ENCODE results near the gene DMD.

DMD gene

DNA sequence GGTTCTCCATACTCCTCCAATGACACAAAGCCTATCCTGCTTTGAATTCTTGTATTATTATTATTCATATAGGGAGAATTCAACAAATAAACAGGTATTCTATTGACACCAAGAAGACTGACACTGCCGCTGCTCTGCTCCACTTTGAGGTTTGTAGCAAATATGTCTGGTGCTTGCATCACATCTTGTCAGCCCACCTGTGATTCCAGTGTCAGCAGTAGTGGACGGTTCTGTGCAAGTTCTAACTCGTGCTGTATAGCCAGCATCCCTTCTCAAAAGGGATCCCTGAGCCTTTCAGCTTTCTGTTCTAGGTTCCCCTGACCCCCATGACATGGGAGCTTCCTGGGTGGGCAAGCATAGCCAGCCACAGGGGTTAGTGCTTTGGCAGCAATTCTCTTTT is 1843.5 kb downstream of the DMD start:
- no peak overlapping the region for H3K4me3 ChIP-seq (ENCODE audit: low read depth, low read length)
- no peak overlapping the region for H2BK12ac ChIP-seq (ENCODE audit: low read length)
- no peak overlapping the region for H3K4ac ChIP-seq (ENCODE audit: low read depth, low read length)
- no peaks in the 10 kb centered on the region for H3K79me1 ChIP-seq (ENCODE audit: low read length)
- no peak overlapping the region for H3K23ac ChIP-seq (ENCODE audit: low read length)
- WGBS (ENCODE audit: extremely low coverage, insufficient coverage, insufficient read length), result no CpG with 5 or more reads among the region's 3 CpGs
- no peak overlapping the region for H4K91ac ChIP-seq (ENCODE audit: low read depth, low read length)
- no peak overlapping the region for H4K8ac ChIP-seq (ENCODE audit: low read depth, low read length)
- no peaks in the 10 kb centered on the region for H3K9me3 ChIP-seq (ENCODE audit: insufficient read depth, low read depth, low read length)
- H3K79me2 ChIP-seq (ENCODE audit: control insufficient read depth, insufficient read depth, low read length, poor library complexity), result no peaks in the 10 kb centered on the region
- H4K12ac ChIP-seq (ENCODE audit: low read depth, low read length), result no peak overlapping the region
- no peak for DNase-seq
- H2AFZ ChIP-seq (ENCODE audit: insufficient read depth, low read length, poor library complexity), result no peak overlapping the region
- H3K4me1 ChIP-seq (ENCODE audit: control insufficient read depth in 1 of 2, insufficient read depth in 2 of 2, low read length in 2 of 2), result no peaks in the 10 kb centered on the region
- no peak overlapping the region for H3K14ac ChIP-seq (ENCODE audit: low read length)
- no peak overlapping the region for H2AK5ac ChIP-seq (ENCODE audit: low read length)
- no peak overlapping the region for H3K9ac ChIP-seq (ENCODE audit: low read length)
- H2BK5ac ChIP-seq (ENCODE audit: low read depth, low read length, poor library complexity), result no peak overlapping the region
- H2BK120ac ChIP-seq (ENCODE audit: insufficient read depth, low read length, poor library complexity), result no peak overlapping the region
- no peak overlapping the region for H3K4me2 ChIP-seq (ENCODE audit: low read length)
- H3K27ac ChIP-seq (ENCODE audit: low read depth, low read length), result no peak overlapping the region
- H3K18ac ChIP-seq (ENCODE audit: low read length), result no peak overlapping the region
- H3K36me3 ChIP-seq (ENCODE audit: control insufficient read depth in 1 of 2, insufficient read depth in 2 of 2, low read length in 2 of 2), result no peaks in the 10 kb centered on the region
- H3K27me3 ChIP-seq (ENCODE audit: insufficient read depth, low read length), result no peaks in the 10 kb centered on the region

DNA sequence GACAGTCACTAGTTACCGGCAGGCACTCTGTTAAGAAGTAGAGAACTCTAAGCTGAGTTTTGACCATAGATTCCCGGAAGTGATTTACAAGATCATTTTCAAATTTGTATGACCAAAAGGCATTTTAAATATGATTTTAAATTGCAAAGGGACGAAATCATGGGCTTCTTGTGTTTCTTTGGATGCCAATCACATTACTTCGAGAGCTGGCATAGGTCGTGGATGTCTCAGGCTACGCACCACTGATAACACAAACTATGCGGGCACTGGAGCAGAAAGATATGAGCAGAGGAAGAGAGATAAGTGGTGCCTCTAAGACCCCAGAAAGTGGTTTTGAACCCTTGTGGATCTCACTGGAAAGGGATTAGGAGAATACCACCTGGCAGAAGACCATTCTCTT is 1845.3 kb downstream of the DMD start:
- DNase-seq, result no peak
- Histone ChIP-seq H3K9ac (ENCODE audit: low read length) (no peak overlapping the region), H2AFZ (ENCODE audit: insufficient read depth, low read length, poor library complexity) (no peak overlapping the region), H3K4ac (ENCODE audit: low read depth, low read length) (no peak overlapping the region), H4K8ac (ENCODE audit: low read depth, low read length) (no peak overlapping the region), H4K91ac (ENCODE audit: low read depth, low read length) (no peak overlapping the region), H2BK12ac (ENCODE audit: low read length) (no peak overlapping the region), H3K23ac (ENCODE audit: low read length) (no peak overlapping the region), H2BK120ac (ENCODE audit: insufficient read depth, low read length, poor library complexity) (no peak overlapping the region), H3K36me3 (ENCODE audit: control insufficient read depth in 1 of 2, insufficient read depth in 2 of 2, low read length in 2 of 2) (no peaks in the 10 kb centered on the region), H4K12ac (ENCODE audit: low read depth, low read length) (no peak overlapping the region), H3K4me3 (ENCODE audit: low read depth, low read length) (no peak overlapping the region), H3K9me3 (ENCODE audit: insufficient read depth, low read depth, low read length) (no peaks in the 10 kb centered on the region), H3K4me1 (ENCODE audit: control insufficient read depth in 1 of 2, insufficient read depth in 2 of 2, low read length in 2 of 2) (no peaks in the 10 kb centered on the region), H2AK5ac (ENCODE audit: low read length) (no peak overlapping the region), H3K79me2 (ENCODE audit: control insufficient read depth, insufficient read depth, low read length, poor library complexity) (no peaks in the 10 kb centered on the region), H3K27me3 (ENCODE audit: insufficient read depth, low read length) (no peaks in the 10 kb centered on the region), H3K79me1 (ENCODE audit: low read length) (no peaks in the 10 kb centered on the region), H3K27ac (ENCODE audit: low read depth, low read length) (no peak overlapping the region), H3K18ac (ENCODE audit: low read length) (no peak overlapping the region), H3K4me2 (ENCODE audit: low read length) (no peak overlapping the region), H3K14ac (ENCODE audit: low read length) (no peak overlapping the region), H2BK5ac (ENCODE audit: low read depth, low read length, poor library complexity) (no peak overlapping the region)
- WGBS (ENCODE audit: extremely low coverage, insufficient coverage, insufficient read length), result no CpG with 5 or more reads among the region's 7 CpGs

DNA sequence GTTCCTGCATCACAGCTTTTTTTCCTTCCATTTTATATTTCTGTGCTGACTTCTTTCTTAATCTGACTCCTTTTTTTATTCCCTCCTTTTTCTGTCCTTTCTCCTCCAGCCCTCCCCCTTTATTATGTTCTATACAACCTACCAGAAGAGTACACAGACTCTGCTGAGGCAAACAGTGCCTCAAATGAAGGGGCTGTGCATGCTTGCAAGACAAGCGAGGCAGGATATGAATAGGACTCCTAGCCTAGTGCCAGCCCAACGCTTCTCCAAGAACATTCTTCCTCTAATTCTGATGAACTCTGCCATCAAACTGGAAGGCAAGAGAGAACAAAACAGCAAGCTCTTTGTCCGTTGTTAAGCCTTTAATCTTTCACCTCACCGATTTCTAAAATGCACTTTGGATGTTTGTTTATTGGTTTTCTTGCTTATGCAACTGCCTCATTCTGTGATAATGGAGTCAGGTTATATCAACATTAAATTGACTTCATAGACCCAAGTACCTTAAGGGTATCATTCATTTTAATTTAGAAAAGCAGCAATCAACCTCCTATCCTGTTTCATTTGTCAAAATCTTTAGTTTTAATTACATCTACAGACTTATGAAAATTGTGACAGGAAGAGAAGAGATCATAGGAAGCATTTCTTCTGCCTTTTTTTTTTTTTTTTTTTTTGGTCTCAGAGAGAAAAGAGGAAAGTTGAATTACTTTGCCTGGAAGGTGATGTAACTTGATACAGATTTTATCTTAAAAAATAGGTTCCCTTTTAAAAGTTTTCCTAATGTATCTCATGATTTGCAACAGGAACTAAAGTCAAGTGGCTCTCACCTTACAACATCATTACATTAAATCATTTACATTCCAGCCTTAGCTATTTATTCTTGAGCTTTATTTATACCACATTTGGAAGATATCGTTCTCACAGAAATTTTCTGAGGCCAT is 1854.8 kb downstream of the DMD start:
- H3K9ac ChIP-seq (ENCODE audit: low read length), result no peak overlapping the region
- no peaks in the 10 kb centered on the region for H3K79me2 ChIP-seq (ENCODE audit: control insufficient read depth, insufficient read depth, low read length, poor library complexity)
- H4K91ac ChIP-seq (ENCODE audit: low read depth, low read length), result no peak overlapping the region
- H3K23ac ChIP-seq (ENCODE audit: low read length), result no peak overlapping the region
- H2BK5ac ChIP-seq (ENCODE audit: low read depth, low read length, poor library complexity), result no peak overlapping the region
- H3K14ac ChIP-seq (ENCODE audit: low read length), result no peak overlapping the region
- H3K36me3 ChIP-seq (ENCODE audit: control insufficient read depth in 1 of 2, insufficient read depth in 2 of 2, low read length in 2 of 2), result no peaks in the 10 kb centered on the region
- no peak overlapping the region for H3K27ac ChIP-seq (ENCODE audit: low read depth, low read length)
- no peaks in the 10 kb centered on the region for H3K27me3 ChIP-seq (ENCODE audit: insufficient read depth, low read length)
- H2BK120ac ChIP-seq (ENCODE audit: insufficient read depth, low read length, poor library complexity), result no peak overlapping the region
- H3K4me3 ChIP-seq (ENCODE audit: low read depth, low read length), result no peak overlapping the region
- no peaks in the 10 kb centered on the region for H3K4me1 ChIP-seq (ENCODE audit: control insufficient read depth in 1 of 2, insufficient read depth in 2 of 2, low read length in 2 of 2)
- no peaks in the 10 kb centered on the region for H3K9me3 ChIP-seq (ENCODE audit: insufficient read depth, low read depth, low read length)
- no peak overlapping the region for H4K12ac ChIP-seq (ENCODE audit: low read depth, low read length)
- no peak for DNase-seq
- H4K8ac ChIP-seq (ENCODE audit: low read depth, low read length), result no peak overlapping the region
- no peak overlapping the region for H3K4me2 ChIP-seq (ENCODE audit: low read length)
- no peak overlapping the region for H3K18ac ChIP-seq (ENCODE audit: low read length)
- H2AK5ac ChIP-seq (ENCODE audit: low read length), result no peak overlapping the region
- no peak overlapping the region for H2BK12ac ChIP-seq (ENCODE audit: low read length)
- no peak overlapping the region for H2AFZ ChIP-seq (ENCODE audit: insufficient read depth, low read length, poor library complexity)
- H3K79me1 ChIP-seq (ENCODE audit: low read length), result no peaks in the 10 kb centered on the region
- no peak overlapping the region for H3K4ac ChIP-seq (ENCODE audit: low read depth, low read length)
- no CpG with 5 or more reads among the region's 5 CpGs for WGBS (ENCODE audit: extremely low coverage, insufficient coverage, insufficient read length)

DNA sequence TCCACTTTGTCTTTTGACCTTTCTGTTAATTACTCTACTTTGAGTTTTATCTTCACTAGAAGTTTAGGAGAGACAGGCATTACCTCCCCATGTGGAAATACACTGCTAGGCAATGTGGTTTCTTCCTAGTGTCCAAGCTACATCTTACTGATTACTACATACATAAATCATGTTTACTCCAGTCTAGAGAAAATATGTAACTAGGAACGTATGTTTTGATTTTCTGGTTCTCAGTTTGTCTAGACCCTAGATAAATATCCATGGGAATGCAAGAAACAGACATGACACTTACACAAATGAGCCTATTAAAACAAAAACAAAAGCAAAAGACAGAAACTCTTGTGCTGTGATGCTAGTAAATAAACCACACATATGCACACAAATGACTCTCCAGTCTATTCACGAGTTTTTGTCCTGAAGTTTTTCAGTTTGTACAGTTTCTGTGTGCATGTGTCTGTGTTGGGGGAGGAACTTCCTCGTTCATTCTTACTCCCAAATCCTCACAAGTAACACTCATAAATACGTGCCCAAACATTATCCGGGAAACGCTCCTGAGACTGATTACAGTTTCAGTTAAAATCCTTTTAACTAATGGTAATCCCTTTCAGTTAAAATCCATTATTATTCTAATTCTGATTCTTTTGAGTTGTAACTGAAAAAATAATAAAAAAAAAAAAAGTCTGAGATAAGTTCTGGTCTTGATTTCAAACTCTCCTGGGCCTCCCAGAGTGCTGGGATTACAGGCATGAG is 1856.0 kb downstream of the DMD start:
- no peak overlapping the region for H2AFZ ChIP-seq (ENCODE audit: insufficient read depth, low read length, poor library complexity)
- H3K18ac ChIP-seq (ENCODE audit: low read length), result no peak overlapping the region
- no peak overlapping the region for H2BK5ac ChIP-seq (ENCODE audit: low read depth, low read length, poor library complexity)
- H3K23ac ChIP-seq (ENCODE audit: low read length), result no peak overlapping the region
- H3K27me3 ChIP-seq (ENCODE audit: insufficient read depth, low read length), result no peaks in the 10 kb centered on the region
- H3K27ac ChIP-seq (ENCODE audit: low read depth, low read length), result no peak overlapping the region
- no peaks in the 10 kb centered on the region for H3K36me3 ChIP-seq (ENCODE audit: control insufficient read depth in 1 of 2, insufficient read depth in 2 of 2, low read length in 2 of 2)
- H3K79me1 ChIP-seq (ENCODE audit: low read length), result no peaks in the 10 kb centered on the region
- no peak overlapping the region for H4K8ac ChIP-seq (ENCODE audit: low read depth, low read length)
- no peaks in the 10 kb centered on the region for H3K4me1 ChIP-seq (ENCODE audit: control insufficient read depth in 1 of 2, insufficient read depth in 2 of 2, low read length in 2 of 2)
- no peak overlapping the region for H3K9ac ChIP-seq (ENCODE audit: low read length)
- H3K4ac ChIP-seq (ENCODE audit: low read depth, low read length), result no peak overlapping the region
- no peak overlapping the region for H3K4me2 ChIP-seq (ENCODE audit: low read length)
- H3K9me3 ChIP-seq (ENCODE audit: insufficient read depth, low read depth, low read length), result no peaks in the 10 kb centered on the region
- no peak for DNase-seq
- H2AK5ac ChIP-seq (ENCODE audit: low read length), result no peak overlapping the region
- H3K4me3 ChIP-seq (ENCODE audit: low read depth, low read length), result no peak overlapping the region
- no peak overlapping the region for H2BK120ac ChIP-seq (ENCODE audit: insufficient read depth, low read length, poor library complexity)
- no peak overlapping the region for H4K12ac ChIP-seq (ENCODE audit: low read depth, low read length)
- H2BK12ac ChIP-seq (ENCODE audit: low read length), result no peak overlapping the region
- H4K91ac ChIP-seq (ENCODE audit: low read depth, low read length), result no peak overlapping the region
- H3K14ac ChIP-seq (ENCODE audit: low read length), result no peak overlapping the region
- WGBS (ENCODE audit: extremely low coverage, insufficient coverage, insufficient read length), result no CpG with 5 or more reads among the region's 6 CpGs
- H3K79me2 ChIP-seq (ENCODE audit: control insufficient read depth, insufficient read depth, low read length, poor library complexity), result no peaks in the 10 kb centered on the region

All from trophoblast cell (in vitro differentiated cells and primary cell).